B cell (primary cell): ENCODE data around the gene TUBA4B. TPM values are rescaled to one million over a fixed set of nuclear protein-coding genes. Genes with fewer than 3 reads are reported as not detected.

Source experiments
- ATAC-seq: fragments of 200-7000 bp; cut with Tn5 transposase; one replicate; pipeline ENCODE4 v1.10.0; 2021; ENCODE audit warnings: low read depth, mild to moderate bottlenecking, moderate number of reproducible peaks, moderate library complexity
- CTCF ChIA-PET: fragments of 350-600 bp; sonication (Branson Sonifier 250); formaldehyde crosslinking; loops from one replicate; lab custom pipeline; 2021; ENCODE audit warnings: antibody characterized with exemption, inconsistent platforms; lab: Charles Lee
- POLR2A ChIA-PET: fragments of 350-600 bp; sonication (Branson Sonifier 250); formaldehyde crosslinking; loops from one replicate; lab custom pipeline; 2021; ENCODE audit warnings: antibody characterized with exemption; lab: Charles Lee
- DNase-seq: peaks from one replicate; pipeline ENCODE4 v3.0.0; 2013
- H2AFZ ChIP-seq: 2 replicates; pipeline ENCODE4 v1.6.1; 2012; ENCODE audit warnings: mild to moderate bottlenecking, low read depth, low read length; ENCODE audit not compliant: insufficient read depth, poor library complexity, severe bottlenecking
- H3K27ac ChIP-seq, 2 donors: 1 replicate in 1 of 2; 2 replicates in 1 of 2; pipeline ENCODE4 v1.5.1; 2012 to 2013; ENCODE audit warnings: low read length in 2 of 2, mild to moderate bottlenecking in 2 of 2, moderate library complexity in 1 of 2
- H3K27me3 ChIP-seq, 4 experiments: fragments of 200-600 bp in 1 of 4; sonication (generic) in 1 of 4; replicated peaks in 1 of 4; 1 replicate in 2 of 4; 2 replicates in 2 of 4; pipeline versions ENCODE4 v1.6.1 to v1.7.0; 2013 to 2016; ENCODE audit warnings: low read length in 3 of 4, mild to moderate bottlenecking in 2 of 4, mixed read lengths in 1 of 4, moderate library complexity in 1 of 4; ENCODE audit not compliant: insufficient read depth in 4 of 4, control insufficient read depth in 3 of 4; ENCODE audit errors: control extremely low read depth in 1 of 4
- H3K36me3 ChIP-seq, 2 experiments: replicated peaks in 1 of 2; 1 replicate in 1 of 2; 2 replicates in 1 of 2; pipeline versions ENCODE4 v1.6.1 to v1.7.1; 2013; ENCODE audit warnings: low read length in 1 of 2; ENCODE audit not compliant: insufficient read depth in 2 of 2, control insufficient read depth in 1 of 2; ENCODE audit errors: control extremely low read depth in 1 of 2, extremely low read depth in 1 of 2
- H3K4me1 ChIP-seq, 2 donors: fragments of 200-600 bp in 1 of 2; sonication (generic) in 1 of 2; 1 replicate in 1 of 2; 2 replicates in 1 of 2; pipeline versions ENCODE4 v1.5.1 to v1.6.1; 2013 to 2017; ENCODE audit warnings: low read length in 2 of 2; ENCODE audit not compliant: control insufficient read depth in 2 of 2, insufficient read depth in 2 of 2
- H3K4me2 ChIP-seq: replicated peaks from 2 replicates; pipeline ENCODE3; 2012; ENCODE audit warnings: mild to moderate bottlenecking, low read depth, low read length; ENCODE audit not compliant: poor library complexity, severe bottlenecking
- H3K4me3 ChIP-seq, 5 experiments: fragments of 200-600 bp in 1 of 5; sonication (generic) in 1 of 5; 1 replicate in 3 of 5; 2 replicates in 2 of 5; pipeline versions ENCODE4 v1.5.1 to v1.7.0; 2011 to 2016; ENCODE audit warnings: low read length in 4 of 5, mild to moderate bottlenecking in 4 of 5, low read depth in 2 of 5, control low read depth in 1 of 5, moderate library complexity in 1 of 5; ENCODE audit not compliant: insufficient read depth in 1 of 5; ENCODE audit errors: control extremely low read depth in 1 of 5, extremely low read depth in 1 of 5
- H3K79me2 ChIP-seq: fragments of 200-600 bp; sonication (generic); one replicate; pipeline ENCODE4 v1.6.0; 2016; ENCODE audit warnings: low read length; ENCODE audit not compliant: control insufficient read depth, insufficient read depth
- H3K9ac ChIP-seq: fragments of 200-600 bp; sonication (generic); 2 replicates; pipeline ENCODE4 v1.6.1; 2017; ENCODE audit warnings: mild to moderate bottlenecking, low read length, moderate library complexity
- H3K9me3 ChIP-seq, 3 donors: one replicate each; pipeline versions ENCODE4 v1.6.1 to v1.7.1; 2013; ENCODE audit warnings: low read length in 2 of 3; ENCODE audit not compliant: control insufficient read depth in 2 of 3, insufficient read depth in 1 of 3; ENCODE audit errors: control extremely low read depth in 1 of 3
- H4K20me1 ChIP-seq: 2 replicates; pipeline ENCODE4 v1.6.0; 2012; ENCODE audit warnings: mild to moderate bottlenecking, low read length; ENCODE audit not compliant: insufficient read depth, control insufficient read depth, poor library complexity, severe bottlenecking
- H3K27ac Mint-ChIP-seq: one replicate; pipeline ENCODE4 v1.8.0; 2021; ENCODE audit warnings: mixed read lengths
- H3K27me3 Mint-ChIP-seq: one replicate; pipeline ENCODE4 v1.8.0; 2021; ENCODE audit warnings: mixed read lengths
- H3K4me1 Mint-ChIP-seq: one replicate; pipeline ENCODE4 v1.8.0; 2021; ENCODE audit warnings: mixed read lengths
- H3K4me3 Mint-ChIP-seq: one replicate; pipeline ENCODE4 v1.8.0; 2021; ENCODE audit warnings: mixed read lengths
- H3K9me3 Mint-ChIP-seq: one replicate; pipeline ENCODE4 v1.8.0; 2022; ENCODE audit warnings: mixed read lengths; ENCODE audit not compliant: insufficient read depth
- CTCF ChIP-seq: fragments of 200-600 bp; IDR thresholded peaks from one replicate; pipeline ENCODE4 v1.8.0; 2022; ENCODE audit warnings: antibody characterized with exemption, mild to moderate bottlenecking
- EZH2 ChIP-seq: IDR thresholded peaks from 2 replicates; pipeline ENCODE4 v1.6.1; 2012; ENCODE audit warnings: borderline replicate concordance, low read depth, mild to moderate bottlenecking, moderate library complexity, low read length; ENCODE audit not compliant: insufficient read depth, poor library complexity, severe bottlenecking
- WGBS: methylation state at CpG from one replicate; pipeline ENCODE4 v1.1.5; 2013; ENCODE audit warnings: missing lambda C conversion rate; ENCODE audit not compliant: insufficient coverage; 5-methylcytosine and 5-hydroxymethylcytosine counted together
- intact Hi-C: fragments of 100-400 bp; cut with micrococcal nuclease; formaldehyde crosslinking; loops from one replicate; pipeline ENCODE4 v1.10.0; 2022
- polyA plus RNA-seq: library from polyadenylated mRNA; depleted of rRNA; stranded (reverse); fragments of >200 nt; gene quantifications from 2 replicates; pipeline ENCODE4 v1.2.3, GENCODE V29; 2012
- total RNA-seq, 2 donors: library from RNA; stranded (reverse); fragments of 120-200 nt in 1 of 2; gene quantifications; 1 replicate in 1 of 2; 2 replicates in 1 of 2; pipeline versions ENCODE4 v1.2.3 to v1.2.4, GENCODE V29; 2013 to 2022

TUBA4B gene
- total and polyA plus RNA-seq, 2 donors (not counting 1 experiment from before 2014, with no cell fraction given): not detected

- peak; percentile 99 for TF ChIP-seq CTCF
- no peak for TF ChIP-seq EZH2
- no peaks in the 10 kb centered on the region for H3K9me3 ChIP-seq
- ATAC-seq (peak; percentile 97), DNase-seq (peak; percentile 95)
- H3K4me3 ChIP-seq: peak overlapping the region in 4 of 5 experiments; percentile 48 to 67 (median 60)
- H3K79me2 ChIP-seq: no peaks in the 10 kb centered on the region
- H4K20me1 ChIP-seq: no peaks in the 10 kb centered on the region
- H3K9me3 Mint-ChIP-seq: no peaks in the 10 kb centered on the region
- POLR2A ChIA-PET: interaction anchor here (0.6 to 3.7 kb wide), 15 partner anchors 10 to 136 kb away, joined by 3 to 42 read pairs (median 5); partner anchors contain the start of genes ANKZF1, ATG9A, CNPPD1 and DNAJB2
- peaks cover 0 to 7% (median 1%) of the 10 kb centered on the region in 4 experiments for H3K27me3 ChIP-seq
- 4% methylated on average over 67 of the region's 67 CpGs for WGBS
- peak overlapping the region; percentile 62 to 74 for H3K27ac ChIP-seq
- peaks cover 16% of the 10 kb centered on the region for H3K4me1 Mint-ChIP-seq
- H3K4me1 ChIP-seq: peaks cover 14 to 19% of the 10 kb centered on the region in 2 donors
- H3K4me2 ChIP-seq: peak overlapping the region; percentile 93
- CTCF ChIA-PET: interaction anchor here (0.7 to 10.3 kb wide), 37 partner anchors 10 to 635 kb away, joined by 3 to 239 read pairs (median 6); partner anchors contain the start of genes ABCB6, ANKZF1, ATG9A and BCS1L
- H3K27ac Mint-ChIP-seq: peak overlapping the region; percentile 74
- no peaks in the 10 kb centered on the region for H3K27me3 Mint-ChIP-seq
- H3K4me3 Mint-ChIP-seq: peak overlapping the region; percentile 80
- H3K9ac ChIP-seq: peak overlapping the region; percentile 67
- H3K36me3 ChIP-seq: no peaks in the 10 kb centered on the region
- peak overlapping the region; percentile 100 for H2AFZ ChIP-seq
- intact Hi-C loops: loop anchor here (1.0 to 5.0 kb wide), 5 partner anchors 15 to 93 kb away; partner anchors contain the start of genes ABCB6, ANKZF1, ATG9A and DNAJB2
Observed at GRCh38 chr2:219294356-219295351, 41.6 kb downstream of the TUBA4B start.
